G401.6 (cell line): ENCODE results near the gene DAZAP1.

Source experiments
- FAIRE-seq: peaks from 2 replicates; lab custom pipeline; 2012; peaks lifted over from hg19 to GRCh38; lab: Jason Lieb, UNC

Gene DAZAP1

DNA sequence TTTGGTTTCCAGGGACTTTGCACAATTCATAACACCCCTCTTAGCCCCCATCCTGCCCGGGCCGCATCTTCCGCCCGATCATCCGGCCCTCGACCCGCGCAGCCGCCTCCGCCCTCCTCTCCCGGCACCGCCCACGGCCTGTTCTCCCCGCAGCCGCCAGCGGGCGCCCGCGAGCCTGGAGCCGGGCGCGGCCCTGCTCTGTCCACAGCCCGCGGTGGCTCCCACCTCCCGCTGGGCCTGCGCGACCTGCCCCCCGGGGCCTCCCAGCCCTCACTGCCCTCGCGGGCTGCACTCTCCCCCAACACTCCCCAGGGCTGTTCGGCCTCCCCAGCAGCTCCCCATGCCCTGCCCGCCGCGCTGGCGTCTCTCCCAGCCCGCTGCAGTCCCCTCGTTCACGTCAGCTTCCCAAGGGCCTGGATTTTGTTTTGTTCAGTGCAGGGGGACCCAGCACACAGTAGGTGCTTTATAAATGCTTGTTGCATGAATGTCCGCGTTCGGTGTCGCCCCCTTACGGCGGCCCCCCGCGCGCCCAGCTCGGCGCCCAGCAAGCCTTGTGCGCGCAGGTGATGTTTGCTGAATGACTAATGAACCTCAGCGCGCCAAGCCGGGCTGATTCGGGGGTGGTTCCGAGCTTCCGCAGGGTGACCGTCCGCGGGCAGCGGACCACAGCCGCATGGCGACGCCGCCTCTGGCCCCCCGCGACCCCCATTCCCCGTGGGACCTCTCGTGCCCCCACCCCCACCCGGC is 38.0 kb downstream of the DAZAP1 start:
- FAIRE-seq: no peak

GRCh38 chr19:1445932-1446712 is 38.7 kb downstream of the DAZAP1 start:
- no peak for FAIRE-seq

DNA sequence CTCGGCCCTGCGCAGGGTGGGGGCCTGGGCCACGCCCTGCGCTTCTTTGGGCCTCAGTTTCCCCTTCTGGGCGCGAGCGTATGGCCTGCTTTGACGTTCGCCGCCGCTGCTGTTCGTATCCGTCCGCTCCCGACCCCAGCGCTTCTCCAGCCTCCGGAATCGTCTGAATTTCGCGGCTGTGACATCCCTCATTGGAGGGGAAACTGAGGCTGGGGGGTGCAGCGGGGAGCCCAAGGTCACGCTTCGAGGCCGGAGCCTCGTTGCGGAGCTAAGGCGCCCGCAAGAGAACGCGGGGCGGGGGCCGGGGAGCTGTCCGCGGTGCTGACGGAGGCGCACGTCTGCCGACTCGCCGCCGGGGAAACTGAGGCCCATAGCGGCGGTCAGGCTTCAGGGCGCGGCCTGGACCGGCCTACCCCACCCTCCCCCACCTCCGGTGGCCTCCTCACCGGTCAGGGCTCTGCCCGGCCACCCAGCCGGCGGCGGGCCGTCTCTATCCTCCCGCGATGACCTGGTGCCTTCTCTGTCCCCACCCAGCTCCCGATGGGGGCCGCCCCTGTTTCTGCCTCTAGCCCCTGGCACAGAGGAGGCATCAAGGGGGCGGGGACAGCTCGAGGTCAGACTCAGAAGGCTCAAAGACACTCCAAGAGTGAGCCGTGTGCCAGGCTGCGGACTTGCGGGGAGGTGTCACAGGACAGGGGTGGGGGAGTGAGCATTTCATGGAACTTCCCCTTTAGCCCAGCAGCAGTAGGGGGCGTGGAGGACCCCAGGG is 39.5 kb downstream of the DAZAP1 start:
- FAIRE-seq: no peak

GRCh38 chr19:1447504-1447903 is 40.1 kb downstream of the DAZAP1 start:
- no peak for FAIRE-seq

GRCh38 chr19:1447944-1448343 is 40.6 kb downstream of the DAZAP1 start:
- no peak for FAIRE-seq

GRCh38 chr19:1449467-1450442 is 42.4 kb downstream of the DAZAP1 start, which contains the start of gene APC2:
APC2 (plus strand) TSS chr19:1450121; CDS start chr19:1453002, 2,881 bp downstream.
- FAIRE-seq: no peak

DNA sequence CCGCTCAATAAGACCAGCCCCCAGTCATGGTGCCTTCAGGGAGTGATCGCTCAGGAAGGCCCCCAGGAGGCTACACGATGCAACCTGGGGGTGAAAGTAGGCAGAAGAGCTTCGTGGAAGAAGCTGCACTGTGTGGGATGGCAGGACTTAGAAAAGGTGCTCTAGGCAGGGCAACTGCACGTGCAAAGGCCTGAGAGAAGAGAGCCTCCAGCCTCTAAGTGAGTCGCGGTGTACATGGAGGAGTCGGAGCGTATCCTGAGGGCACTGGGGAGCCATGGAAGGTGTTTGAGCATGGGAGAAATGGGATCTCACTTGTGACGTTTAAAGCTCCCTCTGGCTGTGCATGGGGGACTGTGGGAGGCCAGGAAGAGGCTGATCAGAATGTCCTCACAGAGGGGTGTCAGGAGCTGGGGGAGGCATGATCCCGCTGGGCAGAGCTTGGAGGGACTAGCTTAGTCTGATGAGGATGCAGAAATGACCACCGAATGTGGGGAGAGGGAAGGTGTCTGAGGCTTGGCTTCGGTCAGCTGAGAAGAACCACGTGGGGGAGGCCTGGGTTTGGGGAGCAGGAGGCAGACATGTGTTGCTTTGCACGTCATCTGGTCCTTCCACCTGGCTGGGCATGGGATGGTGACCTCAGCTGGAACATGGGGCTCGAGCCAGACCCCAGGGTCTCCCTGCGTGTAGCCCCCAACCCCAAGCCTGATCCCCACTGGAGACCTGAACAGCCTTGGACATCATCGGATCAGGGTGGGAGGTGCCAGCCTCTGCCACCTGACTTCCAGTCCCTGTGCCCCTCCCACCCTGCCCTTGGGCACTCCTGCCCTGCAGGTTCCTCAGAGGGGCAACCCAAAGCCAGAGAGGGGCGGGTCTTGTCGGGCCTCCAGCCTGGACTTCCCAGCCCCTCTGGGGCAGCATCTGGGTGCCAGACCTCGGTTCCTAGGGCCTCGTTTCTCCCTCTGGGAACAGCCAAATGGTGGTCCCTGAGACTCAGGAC is 43.6 kb downstream of the DAZAP1 start:
- no peak for FAIRE-seq

DNA sequence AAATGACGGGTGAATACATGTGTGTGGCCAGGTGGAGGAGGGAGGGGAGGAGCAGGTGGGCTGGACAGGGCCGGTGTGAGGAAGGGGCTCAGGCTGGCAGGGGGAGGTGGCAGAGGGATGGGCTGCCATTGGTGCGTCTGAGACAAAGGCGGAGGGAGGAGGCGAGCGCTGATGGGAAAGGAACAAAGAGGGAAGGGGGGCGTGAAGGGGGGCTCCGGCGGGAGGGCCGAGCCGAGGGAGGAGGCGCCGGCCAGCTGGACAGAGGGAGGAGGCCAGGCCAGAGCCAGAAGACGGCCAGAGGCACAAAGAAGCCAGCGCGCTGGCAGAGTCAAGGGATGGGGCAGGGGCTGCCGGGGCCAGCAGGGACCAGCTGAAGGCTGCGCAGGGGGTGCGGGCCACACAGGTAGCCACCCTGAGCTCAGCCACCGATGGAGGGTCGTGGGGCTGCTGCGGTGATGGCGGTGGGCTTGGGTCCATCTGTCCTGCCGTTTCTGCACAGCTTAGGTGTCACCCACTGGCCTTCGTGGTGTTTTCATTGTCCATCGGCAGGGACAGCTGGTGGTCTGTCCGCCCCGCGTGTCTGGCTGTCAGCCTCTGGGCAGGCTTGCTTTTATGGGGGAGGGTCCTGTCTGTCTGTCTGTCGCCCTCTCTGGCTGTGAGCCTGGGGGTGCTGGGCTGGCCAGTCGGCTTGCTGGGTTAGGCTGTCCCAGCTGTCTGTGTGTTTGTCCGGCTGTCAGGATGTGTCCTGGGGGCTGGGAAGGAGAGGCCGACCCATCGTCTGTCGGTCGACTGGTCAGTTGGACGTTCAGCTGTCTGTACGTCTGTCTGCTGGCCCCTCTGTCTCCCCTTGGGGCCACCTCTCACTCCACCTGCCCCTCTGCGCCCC is 44.8 kb downstream of the DAZAP1 start:
- FAIRE-seq: no peak

- FAIRE-seq: no peak
These were observed 45.6 kb downstream of the DAZAP1 start for GRCh38 chr19:1452802-1453524.

DNA sequence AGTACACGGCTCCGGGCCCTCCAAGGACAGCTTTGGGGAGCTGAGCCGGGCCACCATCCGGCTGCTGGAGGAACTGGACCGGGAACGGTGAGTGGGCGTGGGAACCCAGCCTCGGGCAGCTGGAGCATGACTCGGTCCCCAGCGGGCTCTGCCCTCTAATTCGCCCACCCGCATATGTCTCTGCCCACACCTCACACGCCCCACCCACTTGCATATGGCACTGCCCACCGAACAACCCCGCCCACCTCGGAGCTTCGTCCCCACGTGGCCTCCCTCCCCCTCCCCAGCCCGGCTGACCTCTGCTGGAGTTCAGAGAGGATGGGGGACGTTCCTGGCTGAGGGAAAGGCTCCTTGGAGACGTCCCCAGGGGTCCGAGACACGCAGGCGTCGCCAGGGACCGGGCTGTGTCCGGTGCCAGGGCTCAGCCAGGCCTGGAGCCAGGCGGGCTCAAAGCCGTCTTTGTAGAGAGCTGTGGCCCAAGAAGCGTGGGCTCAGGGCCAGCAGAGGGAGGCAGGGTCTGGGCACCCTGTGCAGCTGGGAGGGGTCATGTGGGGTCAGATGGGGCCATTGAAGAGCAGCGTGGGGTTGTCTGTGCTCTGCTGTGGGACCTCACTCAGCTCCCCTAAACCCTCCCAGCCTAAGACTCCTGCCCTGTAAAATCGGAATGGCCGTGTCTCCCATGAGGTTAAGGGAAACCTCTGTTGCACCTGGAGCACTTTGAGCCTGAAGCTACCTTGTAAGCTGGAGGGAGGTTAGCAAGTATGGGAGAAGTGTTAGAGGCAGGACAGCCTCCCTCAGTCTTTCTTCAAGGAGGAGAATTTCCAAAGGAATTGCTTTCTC is 46.4 kb downstream of the DAZAP1 start:
- FAIRE-seq: no peak

- no peak for FAIRE-seq
These were observed 47.6 kb downstream of the DAZAP1 start for GRCh38 chr19:1455002-1455335.

- FAIRE-seq: peak; percentile 87
These were observed 48.1 kb downstream of the DAZAP1 start for GRCh38 chr19:1455336-1456120.

GRCh38 chr19:1456121-1456900 is 48.9 kb downstream of the DAZAP1 start:
- no peak for FAIRE-seq

DNA sequence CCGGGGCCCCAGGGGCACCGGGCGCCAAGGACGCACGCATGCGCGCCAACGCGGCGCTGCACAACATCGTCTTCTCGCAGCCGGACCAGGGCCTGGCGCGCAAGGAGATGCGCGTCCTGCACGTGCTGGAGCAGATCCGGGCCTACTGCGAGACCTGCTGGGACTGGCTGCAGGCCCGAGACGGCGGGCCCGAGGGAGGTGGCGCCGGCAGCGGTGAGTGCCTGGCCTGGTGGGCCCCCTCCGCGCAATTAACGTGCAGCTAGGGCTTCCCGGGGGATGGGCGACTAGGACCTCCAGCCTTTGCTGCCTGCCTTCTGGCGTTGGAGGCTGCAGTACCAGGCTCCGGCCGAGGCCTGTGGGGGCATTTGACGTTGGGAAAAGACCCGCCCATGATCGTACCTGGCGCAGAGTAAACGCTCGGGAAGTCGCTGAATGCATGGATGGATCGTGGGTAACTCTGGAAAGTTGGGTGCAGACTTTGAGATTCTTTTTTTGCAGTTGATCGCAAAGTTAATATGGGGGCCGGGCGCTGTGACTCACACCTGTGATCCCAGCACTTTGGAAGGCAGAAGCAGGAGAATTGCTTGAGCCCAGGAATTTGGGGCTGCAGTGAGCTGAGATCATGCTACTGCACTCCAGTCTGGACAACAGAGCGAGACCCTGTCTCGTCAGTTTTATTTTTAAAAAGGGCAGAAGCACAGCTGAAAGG is 49.8 kb downstream of the DAZAP1 start:
- no peak for FAIRE-seq

DNA sequence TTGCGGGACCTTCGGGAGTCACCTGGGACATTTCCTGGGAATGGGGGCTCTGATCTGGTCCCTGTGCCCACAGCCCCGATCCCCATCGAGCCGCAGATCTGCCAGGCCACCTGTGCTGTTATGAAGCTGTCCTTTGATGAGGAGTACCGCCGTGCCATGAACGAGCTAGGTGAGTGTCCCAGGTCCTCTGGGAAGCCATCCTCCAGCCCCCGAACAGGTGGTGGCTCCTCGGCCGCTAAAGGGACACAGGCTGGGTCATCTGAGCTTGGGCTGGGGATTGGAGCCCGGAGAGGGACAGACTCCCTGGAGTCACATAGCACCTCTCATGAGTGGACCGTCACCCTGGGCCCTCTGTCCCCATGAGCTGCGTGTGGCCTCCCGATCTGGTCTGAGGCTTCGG is 50.5 kb downstream of the DAZAP1 start:
- FAIRE-seq: no peak

DNA sequence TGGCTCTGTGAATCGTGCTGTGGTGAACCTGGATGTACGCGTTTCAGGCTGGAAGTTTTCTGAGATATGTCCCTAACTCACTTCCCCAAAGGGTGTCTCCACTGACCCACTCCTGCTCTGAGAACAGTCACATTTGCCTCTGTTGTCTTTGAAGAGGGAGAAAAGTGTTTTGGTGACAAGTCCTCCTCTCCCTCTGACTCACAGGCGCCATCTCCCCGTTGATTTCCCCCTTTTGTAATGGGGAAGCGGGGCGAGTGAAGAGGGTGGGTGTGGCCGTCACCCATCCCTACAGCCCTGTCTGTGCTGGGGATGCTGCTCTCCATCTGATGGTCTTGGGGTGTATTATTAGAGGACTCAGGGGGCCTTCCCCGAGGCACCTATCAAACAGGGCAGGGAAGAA is 52.1 kb downstream of the DAZAP1 start:
- no peak for FAIRE-seq
